H1 (cell line): Measurements from ENCODE around the gene CDK16. TPM values are rescaled to one million over a fixed set of nuclear protein-coding genes. Genes with fewer than 3 reads are reported as not detected.
A peak's percentile ranks its signal among the peaks of the same experiment; 100 is the strongest.

Experiments
- CBX8 ChIP-seq: fragments of 300-800, 300-1000 bp; sonication (generic); IDR thresholded peaks from 2 replicates; pipeline ENCODE4 v1.7.1; 2016; ENCODE audit warnings: low read depth, low read length, borderline replicate concordance
- CHD2 ChIP-seq: IDR thresholded peaks from 2 replicates; pipeline ENCODE4 v1.6.1; 2012; ENCODE audit warnings: low read length, improper control_type of control experiment
- CTBP2 ChIP-seq: IDR thresholded peaks from 2 replicates; pipeline ENCODE4 v1.7.0; 2011; ENCODE audit warnings: borderline replicate concordance, mild to moderate bottlenecking, moderate library complexity, mixed read lengths, low read length; ENCODE audit not compliant: insufficient read depth, insufficient read length
- E2F6 ChIP-seq: IDR thresholded peaks from 2 replicates; pipeline ENCODE4 v1.6.1; 2012; ENCODE audit warnings: inconsistent platforms
- EZH2 ChIP-seq: fragments of 200-600 bp; sonication (generic); IDR thresholded peaks from 2 replicates; pipeline ENCODE4 v1.7.1; 2012; ENCODE audit warnings: low read depth, mild to moderate bottlenecking, moderate library complexity, low read length, inconsistent platforms; ENCODE audit not compliant: severe bottlenecking
- HDAC2 ChIP-seq, 2 experiments: fragments of 300-600 bp in 1 of 2; sonication (generic) in 1 of 2; IDR thresholded peaks; 2 replicates each; pipeline ENCODE4 v1.6.1; 2011 to 2012; ENCODE audit warnings: low read depth in 2 of 2, low read length in 2 of 2, mild to moderate bottlenecking in 2 of 2, moderate library complexity in 2 of 2, borderline replicate concordance in 1 of 2, inconsistent platforms in 1 of 2
- JUN ChIP-seq: IDR thresholded peaks from 2 replicates; pipeline ENCODE4 v1.6.1; 2011; ENCODE audit warnings: low read depth, mild to moderate bottlenecking, improper control_type of control experiment, low read length
- JUND ChIP-seq: IDR thresholded peaks from 2 replicates; pipeline ENCODE4 v1.6.1; 2011; ENCODE audit warnings: mild to moderate bottlenecking, improper control_type of control experiment, low read length
- MAX ChIP-seq: IDR thresholded peaks from 2 replicates; pipeline ENCODE4 v1.6.1; 2012; ENCODE audit warnings: inconsistent platforms
- NRF1 ChIP-seq: IDR thresholded peaks from 2 replicates; pipeline ENCODE4 v1.6.1; 2011; ENCODE audit warnings: mild to moderate bottlenecking, low read depth, low read length, improper control_type of control experiment
- PHF8 ChIP-seq: fragments of 200-600 bp; sonication (generic); conservative IDR thresholded peaks from 2 replicates; pipeline ENCODE4 v1.7.1; 2012; ENCODE audit warnings: low read depth, mild to moderate bottlenecking, inconsistent platforms, low read length, moderate library complexity
- POU5F1 ChIP-seq: IDR thresholded peaks from 2 replicates; pipeline ENCODE4 v1.6.1; 2011; ENCODE audit warnings: low read depth, mild to moderate bottlenecking, low read length, moderate library complexity
- RAD21 ChIP-seq, 2 experiments: IDR thresholded peaks in 1 of 2; conservative IDR thresholded peaks in 1 of 2; 2 replicates each; pipeline ENCODE4 v1.6.1; 2011; ENCODE audit warnings: low read depth in 2 of 2, low read length in 2 of 2, improper control_type of control experiment in 1 of 2, inconsistent platforms in 1 of 2, mild to moderate bottlenecking in 1 of 2, moderate library complexity in 1 of 2
- SIRT6 ChIP-seq: IDR thresholded peaks from one replicate; pipeline ENCODE4 v1.7.1; 2012; ENCODE audit warnings: low read length, inconsistent platforms
- SIX5 ChIP-seq: IDR thresholded peaks from 2 replicates; pipeline ENCODE4 v1.6.1; 2011; ENCODE audit warnings: mild to moderate bottlenecking, low read depth, low read length
- SP2 ChIP-seq: IDR thresholded peaks from 2 replicates; pipeline ENCODE4 v1.6.1; 2012; ENCODE audit warnings: mild to moderate bottlenecking, low read length, inconsistent platforms
- SRF ChIP-seq: IDR thresholded peaks from 2 replicates; pipeline ENCODE4 v1.6.1; 2011; ENCODE audit warnings: mild to moderate bottlenecking, low read depth, low read length, moderate library complexity
- TAF7 ChIP-seq: optimal IDR thresholded peaks from 2 replicates; pipeline ENCODE3; 2011; ENCODE audit warnings: low read depth, mild to moderate bottlenecking, inconsistent platforms, low read length, moderate library complexity, borderline replicate concordance
- TCF12 ChIP-seq: IDR thresholded peaks from 2 replicates; pipeline ENCODE4 v1.6.1; 2011; ENCODE audit warnings: low read depth, mild to moderate bottlenecking, low read length
- TEAD4 ChIP-seq: IDR thresholded peaks from 2 replicates; pipeline ENCODE4 v1.6.1; 2012; ENCODE audit warnings: low read depth, low read length, inconsistent platforms, mixed read lengths
- polyA plus RNA-seq, 7 experiments: library from polyadenylated mRNA; depleted of rRNA in 3 of 7; stranded (reverse) in 5 of 7; unstranded in 2 of 7; fragments of >200 nt in 5 of 7; fragments of 200-250 nt in 2 of 7; gene quantifications; 1 replicate in 5 of 7; 2 replicates in 1 of 7; 4 replicates in 1 of 7; pipeline versions ENCODE4 v1.2.1 to v1.2.3, GENCODE V29; 2011 to 2013; ENCODE audit warnings: missing spikeins in 2 of 7, mixed read lengths in 2 of 7
- total RNA-seq: library from RNA; stranded (reverse); fragmentation: NEBNext Ultra II Directional; extraction: Animal tissue kit (Norgen Biotek cat#: 25700); gene quantifications from 2 replicates; pipeline ENCODE4 v1.2.1, GENCODE V29; 2021

CDK16 gene
- total and polyA plus RNA-seq, 2 of the 8 experiments (the other 6 are each of a cell fraction or from before 2014, with no cell fraction given), result 124 to 204 TPM

- TF ChIP-seq JUN (no peak), SRF (no peak), SIRT6 (no peak), MAX (0 out of 2 replicates have a peak, but pooled peaks have one; percentile 29), SP2 (no peak), E2F6 (no peak), JUND (0 out of 2 replicates have a peak, but pooled peaks have one; percentile 6), RAD21 (IDR thresholded peaks at IDR 0.05 in 1 of 2, conservative IDR thresholded peaks at IDR 0.05 in 1 of 2; ENCODE audit: low read depth in 2 of 2, low read length in 2 of 2) (peak; percentile 74 to 78), HDAC2 (IDR thresholded peaks at IDR 0.05; ENCODE audit: borderline replicate concordance in 1 of 2, low read depth in 2 of 2, low read length in 2 of 2) (no peak), POU5F1 (no peak), PHF8 (peak; percentile 88), NRF1 (no peak), EZH2 (no peak), CTBP2 (no peak), TEAD4 (peak; percentile 51), CHD2 (no peak), CBX8 (no peak), TAF7 (peak; percentile 56), SIX5 (no peak), TCF12 (no peak)
These were observed 24.8 kb upstream of the CDK16 start, which contains the start of gene UBA1 (continued) for GRCh38 chrX:47193475-47194193.
